ENCODE data around the gene RGL4. TPM values are rescaled to one million over a fixed set of nuclear protein-coding genes. Genes with fewer than 3 reads are reported as not detected.
"Not testable (repeated sequence)": the region's sequence is repeated elsewhere in the genome, so short reads cannot be mapped to it uniquely, and the experiment has no call there.

The RGL4 gene
- total and polyA plus RNA-seq, 11 donors, result 0.21 to 0.69 (median 0.52) TPM; not detected in 6

- Histone ChIP-seq H3K36me3 (peaks cover 0 to 5% (median 0%) of the 10 kb centered on the region in 9 donors), H3K27ac (no peak overlapping the region), H3K27me3 (no peaks in the 10 kb centered on the region), H3K9me3 (no peaks in the 10 kb centered on the region), H3K4me1 (peaks cover 0 to 10% (median 0%) of the 10 kb centered on the region in 12 donors), H3K4me3 (no peak overlapping the region)
- WGBS, 4 donors, result 83 to 90% (median 88%) methylated on average over 17 to 26 of the region's 26 CpGs
- intact Hi-C loops (cut with DNase I), result loop anchor here in 1 of 10 donors (10.0 kb wide), 1 partner anchor 931 kb away; the partner anchor contains the start of gene GGT1
- no peak for DNase-seq
- no peak for ATAC-seq
- no peak for TF ChIP-seq POLR2A (IDR thresholded peaks at IDR 0.05)
- TF ChIP-seq CTCF (IDR thresholded peaks at IDR 0.05), result no peak
These were observed 16.8 kb upstream of the RGL4 start for GRCh38 chr22:23673826-23674690.

DNA sequence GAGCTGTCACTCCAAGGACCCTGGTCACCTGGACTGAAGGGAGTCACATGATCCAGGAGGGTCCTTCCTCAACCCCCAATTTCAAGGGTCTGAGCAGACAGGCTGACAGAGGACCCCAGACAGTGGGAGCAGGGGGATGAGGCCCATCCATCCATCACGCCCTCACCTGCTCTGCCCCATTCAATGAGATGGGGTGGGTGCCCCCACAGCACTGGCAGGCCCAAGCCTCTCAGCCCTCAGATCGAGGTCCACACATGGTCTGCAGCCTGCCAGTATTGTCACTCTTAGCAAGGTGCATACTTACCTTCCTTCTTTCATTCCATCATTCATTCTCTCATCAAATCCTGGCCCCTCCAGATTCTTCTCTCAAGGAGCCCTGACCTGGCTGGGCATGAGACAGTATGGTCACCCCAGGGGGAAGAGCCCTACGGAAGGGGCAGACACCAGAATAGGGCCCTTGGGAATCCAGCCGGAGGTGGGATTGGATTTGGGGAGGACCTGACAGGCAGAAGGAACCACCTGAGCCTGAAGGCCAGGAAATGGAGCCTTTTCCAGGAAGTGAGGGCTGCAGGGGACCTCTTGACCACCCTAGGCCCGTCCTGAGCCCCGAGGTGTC, 15.8 kb upstream of the RGL4 start:
- ATAC-seq, H3K27ac ChIP-seq, H3K27me3 ChIP-seq, H3K4me1 ChIP-seq, H3K4me3 ChIP-seq, DNase-seq, H3K9me3 ChIP-seq, H3K36me3 ChIP-seq: not testable (repeated sequence)
- WGBS, 4 donors, result 89 to 96% (median 94%) methylated on average over 6 of the region's 6 CpGs
- intact Hi-C loops (cut with DNase I), result loop anchor here in 1 of 10 donors (10.0 kb wide), 1 partner anchor 930 kb away; the partner anchor contains the start of gene GGT1

DNA sequence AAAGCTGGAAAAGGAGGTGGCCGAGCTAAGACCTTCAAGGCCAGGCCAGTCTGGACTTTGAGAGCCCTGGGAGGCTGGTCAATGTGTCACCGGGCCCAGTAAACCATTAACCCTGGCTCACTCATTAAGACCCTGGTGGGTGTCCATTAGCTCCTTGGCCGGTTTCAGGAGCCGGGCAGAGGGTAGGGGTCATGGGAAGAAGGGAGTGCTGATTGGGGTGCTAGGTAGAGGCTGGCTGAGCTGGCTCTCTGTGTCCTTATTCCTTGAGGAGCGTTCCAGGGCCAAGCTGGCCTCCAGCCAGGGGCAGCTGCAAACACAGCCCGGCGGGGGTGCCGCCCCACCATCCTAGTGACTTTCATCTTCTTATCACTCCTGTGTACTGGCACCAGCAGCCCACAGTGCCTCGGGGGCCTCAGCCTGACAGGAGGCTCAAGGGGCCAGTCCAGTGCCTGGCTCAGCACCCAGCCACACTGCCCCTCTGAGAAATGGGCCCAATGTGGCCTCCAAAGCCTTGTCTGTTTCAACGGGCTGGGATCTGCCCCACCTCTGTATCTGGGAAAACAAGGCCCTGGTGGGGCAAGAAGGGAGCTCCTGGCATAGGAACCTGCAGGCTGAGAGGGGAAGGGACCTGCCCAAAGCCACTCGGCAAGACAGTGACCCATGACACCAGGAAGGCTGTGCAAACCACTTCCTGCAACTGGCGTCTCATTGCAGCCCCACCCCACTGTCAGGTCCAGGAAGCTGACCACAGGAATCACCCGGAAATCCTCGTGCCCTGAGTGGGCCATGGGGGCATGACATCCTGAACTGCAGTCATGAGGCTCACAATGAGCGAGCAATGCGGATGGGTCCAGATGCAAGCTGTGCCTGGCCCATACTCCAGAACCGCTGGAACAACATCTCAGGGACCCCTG, 15.1 kb upstream of the RGL4 start:
- WGBS, 4 donors, result 62 to 79% (median 73%) methylated on average over 8 to 17 of the region's 17 CpGs
- DNase-seq (no peak), ATAC-seq (peak in 3 of 4 donors; percentile 38 to 48 (median 46))

GRCh38 chr22:23676841-23677700, 13.7 kb upstream of the RGL4 start:
- ATAC-seq, H3K4me3 ChIP-seq, H3K9me3 ChIP-seq, DNase-seq, H3K27ac ChIP-seq, H3K4me1 ChIP-seq, H3K27me3 ChIP-seq: not testable (repeated sequence)
- intact Hi-C loops (cut with DNase I), result loop anchor here in 1 of 10 donors (10.0 kb wide), 1 partner anchor 928 kb away; the partner anchor contains the start of gene GGT1
- 95 to 97% (median 95%) methylated on average over 12 of the region's 12 CpGs for WGBS, 4 donors
- peaks cover 0 to 13% (median 0%) of the 10 kb centered on the region in 9 donors for H3K36me3 ChIP-seq

More for the DNA sequence above, 15.1 kb upstream of the RGL4 start:
- Histone ChIP-seq H3K36me3 (peaks cover 0 to 8% (median 0%) of the 10 kb centered on the region in 9 donors), H3K4me3 (no peak overlapping the region), H3K27ac (no peak overlapping the region), H3K27me3 (no peaks in the 10 kb centered on the region), H3K9me3 (no peaks in the 10 kb centered on the region), H3K4me1 (peaks cover 0 to 10% (median 0%) of the 10 kb centered on the region in 12 donors)
- no peak for TF ChIP-seq CTCF (IDR thresholded peaks at IDR 0.05)
- TF ChIP-seq POLR2A (IDR thresholded peaks at IDR 0.05), result no peak
- intact Hi-C loops (cut with DNase I), result loop anchor here in 1 of 10 donors (10.0 kb wide), 1 partner anchor 929 kb away; the partner anchor contains the start of gene GGT1
